ENCODE measurements around the gene CNOT6. TPM values are rescaled to one million over a fixed set of nuclear protein-coding genes. Genes with fewer than 3 reads are reported as not detected.
"Not testable (repeated sequence)": the region's sequence is repeated elsewhere in the genome, so short reads cannot be mapped to it uniquely, and the experiment has no call there.

Gene CNOT6
- polyA plus RNA-seq, 2 donors: 6.8 TPM

DNA sequence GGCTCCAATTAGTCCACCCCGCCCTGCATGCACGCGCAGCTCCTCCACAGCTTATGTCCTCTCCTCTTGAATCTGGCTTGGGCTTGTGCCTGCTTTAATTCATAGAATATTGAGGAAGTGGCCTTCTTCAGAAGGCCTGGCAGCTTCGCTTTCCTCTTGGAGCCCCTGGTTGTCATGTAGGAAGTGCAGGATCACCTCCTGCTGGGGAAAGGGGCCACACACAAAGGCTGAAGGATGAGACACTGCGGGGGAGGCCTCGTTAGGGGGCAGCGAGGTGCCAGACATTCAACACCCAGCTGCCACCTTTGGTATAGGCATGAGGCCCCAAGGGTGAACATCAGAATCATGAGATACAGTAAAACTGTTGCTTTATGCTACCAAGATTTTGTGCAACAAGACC is 2.7 kb upstream of the CNOT6 start:
- H3K36me3 ChIP-seq (ENCODE audit: control insufficient read depth in 2 of 2, insufficient read depth in 2 of 2, low read length in 1 of 2): no peaks in the 10 kb centered on the region
- H3K27me3 ChIP-seq (ENCODE audit: control insufficient read depth in 1 of 2, insufficient read depth in 2 of 2, low read length in 2 of 2): no peaks in the 10 kb centered on the region
- H3K9me3 ChIP-seq (ENCODE audit: control insufficient read depth in 2 of 2, insufficient read depth in 1 of 2, low read depth in 1 of 2, low read length in 1 of 2): no peaks in the 10 kb centered on the region
- H3K4me3 ChIP-seq (ENCODE audit: low read depth in 1 of 2, low read length in 2 of 2): no peak overlapping the region
- 79 to 80% methylated on average over 7 of the region's 7 CpGs for WGBS, 2 donors
- no peak overlapping the region for H3K27ac ChIP-seq (ENCODE audit: low read depth in 2 of 2, low read length in 1 of 2)
- H3K4me1 ChIP-seq (ENCODE audit: control insufficient read depth in 2 of 2, insufficient read depth in 2 of 2, low read length in 1 of 2): no peaks in the 10 kb centered on the region

DNA sequence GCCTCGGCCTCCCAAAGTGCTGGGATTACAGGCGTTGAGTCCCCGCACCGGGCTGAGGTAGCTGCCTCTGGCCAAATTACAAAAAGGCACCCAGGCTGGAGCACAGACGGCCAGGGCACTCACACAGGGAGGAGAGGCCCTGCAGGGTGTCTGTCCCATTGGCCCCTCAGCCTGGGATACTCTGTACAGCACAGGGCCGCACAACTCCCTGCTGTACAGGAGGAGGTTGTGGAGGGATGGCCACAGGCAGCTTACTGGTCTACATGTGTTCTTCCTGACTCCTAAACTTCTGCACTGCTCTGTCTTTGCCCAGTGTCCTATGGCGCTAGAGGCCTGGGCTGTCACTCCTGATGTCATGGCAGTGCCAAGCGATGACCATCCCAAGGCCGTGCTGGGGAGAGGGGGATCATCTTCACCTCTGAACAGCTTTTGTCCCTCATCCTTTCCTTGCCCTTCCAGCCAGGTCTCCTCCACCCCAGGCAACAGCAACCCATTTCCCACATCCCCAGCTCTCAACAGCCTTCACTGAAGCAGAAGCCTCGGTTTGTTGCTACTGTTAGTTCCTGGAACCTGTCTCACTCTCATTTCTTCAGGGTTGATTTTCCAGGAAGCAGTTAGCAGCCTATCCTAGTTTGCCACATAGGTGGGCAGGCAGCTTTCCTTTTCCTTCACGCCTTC is 1.8 kb upstream of the CNOT6 start:
- Histone ChIP-seq H3K9me3 (ENCODE audit: control insufficient read depth in 2 of 2, insufficient read depth in 1 of 2, low read depth in 1 of 2, low read length in 1 of 2) (no peaks in the 10 kb centered on the region), H3K4me1 (ENCODE audit: control insufficient read depth in 2 of 2, insufficient read depth in 2 of 2, low read length in 1 of 2) (no peaks in the 10 kb centered on the region), H3K36me3 (ENCODE audit: control insufficient read depth in 2 of 2, insufficient read depth in 2 of 2, low read length in 1 of 2) (no peaks in the 10 kb centered on the region), H3K27me3 (ENCODE audit: control insufficient read depth in 1 of 2, insufficient read depth in 2 of 2, low read length in 2 of 2) (no peaks in the 10 kb centered on the region), H3K4me3 (ENCODE audit: low read depth in 1 of 2, low read length in 2 of 2) (no peak overlapping the region), H3K27ac (ENCODE audit: low read depth in 2 of 2, low read length in 1 of 2) (no peak overlapping the region)
- WGBS, 2 donors: 94 to 95% methylated on average over 11 of the region's 11 CpGs

DNA sequence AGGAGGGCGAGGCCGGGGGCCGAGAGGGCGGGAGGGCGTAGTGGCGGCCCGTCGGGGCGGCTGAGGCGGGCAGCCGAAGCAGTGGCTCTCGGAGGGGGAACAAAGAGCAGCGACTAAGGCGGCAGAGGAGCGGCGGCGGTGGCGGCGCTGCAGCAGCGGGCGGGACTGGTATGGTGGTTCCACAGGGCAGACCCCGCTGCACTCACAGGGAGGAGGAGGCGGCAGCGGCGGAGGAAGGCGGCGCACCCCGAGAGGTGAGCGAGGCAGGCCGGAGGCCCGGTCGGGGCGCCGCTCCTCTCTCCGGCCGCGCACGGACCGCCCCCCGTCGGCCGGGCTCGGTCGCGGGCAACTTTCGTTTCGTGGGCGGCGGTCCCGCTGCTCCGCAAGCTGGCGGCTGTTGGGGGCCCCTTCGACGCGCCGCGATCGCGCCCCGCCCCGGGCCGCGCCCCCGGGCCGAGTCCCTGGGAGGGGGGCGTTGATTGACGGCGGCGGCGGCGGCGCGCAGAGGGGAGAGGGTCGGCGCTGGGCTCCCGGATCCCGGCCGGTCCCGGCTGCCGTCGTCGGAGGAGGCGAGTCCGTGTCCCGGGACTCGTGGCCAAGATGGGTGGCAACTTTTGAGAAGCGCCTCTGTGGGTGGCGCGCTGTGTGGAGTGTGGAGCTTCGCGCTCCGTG is 467 bp downstream of the CNOT6 start:
- peak overlapping the region; percentile 76 to 94 for H3K4me3 ChIP-seq (ENCODE audit: low read depth in 1 of 2, low read length in 2 of 2)
- 0% methylated on average over 59 to 92 of the region's 92 CpGs for WGBS, 2 donors
- no peaks in the 10 kb centered on the region for H3K36me3 ChIP-seq (ENCODE audit: control insufficient read depth in 2 of 2, insufficient read depth in 2 of 2, low read length in 1 of 2)
- no peaks in the 10 kb centered on the region for H3K9me3 ChIP-seq (ENCODE audit: control insufficient read depth in 2 of 2, insufficient read depth in 1 of 2, low read depth in 1 of 2, low read length in 1 of 2)
- H3K4me1 ChIP-seq (ENCODE audit: control insufficient read depth in 2 of 2, insufficient read depth in 2 of 2, low read length in 1 of 2): no peaks in the 10 kb centered on the region
- peak overlapping the region; percentile 95 to 97 for H3K27ac ChIP-seq (ENCODE audit: low read depth in 2 of 2, low read length in 1 of 2)
- no peaks in the 10 kb centered on the region for H3K27me3 ChIP-seq (ENCODE audit: control insufficient read depth in 1 of 2, insufficient read depth in 2 of 2, low read length in 2 of 2)

DNA sequence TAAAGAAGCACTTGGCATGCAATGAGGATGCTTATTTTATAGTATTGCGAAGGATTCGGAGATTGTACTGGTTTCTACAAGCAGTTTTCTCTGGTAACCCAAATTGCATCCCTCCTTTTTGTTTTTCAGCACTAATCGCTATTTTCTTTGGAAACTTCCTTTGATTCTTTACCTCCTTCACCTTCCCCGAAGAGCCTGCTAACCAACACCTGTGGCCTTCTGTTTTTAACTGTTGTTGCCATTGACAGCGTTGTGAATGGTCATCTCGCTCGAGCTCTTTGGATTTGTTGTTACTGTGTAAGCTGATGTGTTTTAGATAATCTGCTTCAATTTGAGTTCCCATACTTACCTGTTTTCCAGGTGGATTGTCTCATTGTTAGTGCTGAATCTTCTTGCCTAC is 1.1 kb downstream of the CNOT6 start:
- Histone ChIP-seq H3K36me3 (ENCODE audit: control insufficient read depth in 2 of 2, insufficient read depth in 2 of 2, low read length in 1 of 2) (no peaks in the 10 kb centered on the region), H3K4me1 (ENCODE audit: control insufficient read depth in 2 of 2, insufficient read depth in 2 of 2, low read length in 1 of 2) (no peaks in the 10 kb centered on the region), H3K4me3 (ENCODE audit: low read depth in 1 of 2, low read length in 2 of 2) (peak overlapping the region; percentile 76 to 94), H3K27me3 (ENCODE audit: control insufficient read depth in 1 of 2, insufficient read depth in 2 of 2, low read length in 2 of 2) (no peaks in the 10 kb centered on the region), H3K27ac (ENCODE audit: low read depth in 2 of 2, low read length in 1 of 2) (peak overlapping the region in 1 of 2 donors; percentile 97), H3K9me3 (ENCODE audit: control insufficient read depth in 2 of 2, insufficient read depth in 1 of 2, low read depth in 1 of 2, low read length in 1 of 2) (no peaks in the 10 kb centered on the region)
- WGBS, 2 donors: 12% methylated on average over 7 of the region's 7 CpGs

DNA sequence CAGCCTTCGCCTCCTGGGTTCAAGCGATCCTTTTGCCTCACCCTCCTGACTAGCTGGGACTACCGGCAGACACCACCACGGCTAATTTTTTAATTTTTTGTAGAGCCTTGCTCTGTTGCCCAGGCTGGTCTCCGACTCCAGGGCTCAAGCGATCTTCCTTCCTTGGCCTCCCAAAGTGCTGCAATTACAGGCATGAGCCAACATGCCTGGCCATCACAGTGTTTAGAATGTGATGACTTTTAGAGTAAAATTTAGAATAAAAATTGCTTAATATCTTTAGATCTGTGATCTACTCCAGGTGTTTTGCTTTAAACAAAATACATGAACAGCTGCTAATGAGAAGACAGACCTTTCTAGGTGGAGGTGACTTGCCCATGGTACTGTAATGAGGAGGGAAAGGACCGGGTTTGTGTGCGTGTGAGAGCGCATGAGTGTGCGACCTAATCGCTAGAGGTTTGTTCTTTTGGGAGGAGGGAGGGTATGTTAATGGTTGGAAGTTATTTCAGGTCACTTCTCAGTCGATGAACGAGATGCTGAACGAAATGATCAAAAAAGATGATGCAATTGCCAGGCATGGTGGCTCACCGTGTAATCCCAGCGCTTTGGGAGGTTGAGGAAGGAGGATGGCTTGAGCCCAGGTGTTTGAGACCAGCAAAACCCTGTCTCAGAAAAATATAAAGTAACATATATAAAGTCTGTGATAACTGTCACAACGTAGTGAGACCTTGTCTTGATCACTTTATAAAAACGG is 2.0 kb downstream of the CNOT6 start:
- WGBS, 2 donors: 80 to 82% methylated on average over 18 of the region's 18 CpGs
- no peaks in the 10 kb centered on the region for H3K4me1 ChIP-seq (ENCODE audit: control insufficient read depth in 2 of 2, insufficient read depth in 2 of 2, low read length in 1 of 2)
- H3K4me3 ChIP-seq (ENCODE audit: low read depth in 1 of 2, low read length in 2 of 2): peak overlapping the region in 1 of 2 donors; percentile 76
- no peak overlapping the region for H3K27ac ChIP-seq (ENCODE audit: low read depth in 2 of 2, low read length in 1 of 2)
- H3K36me3 ChIP-seq (ENCODE audit: control insufficient read depth in 2 of 2, insufficient read depth in 2 of 2, low read length in 1 of 2): no peaks in the 10 kb centered on the region
- H3K9me3 ChIP-seq (ENCODE audit: control insufficient read depth in 2 of 2, insufficient read depth in 1 of 2, low read depth in 1 of 2, low read length in 1 of 2): no peaks in the 10 kb centered on the region
- H3K27me3 ChIP-seq (ENCODE audit: control insufficient read depth in 1 of 2, insufficient read depth in 2 of 2, low read length in 2 of 2): no peaks in the 10 kb centered on the region

DNA sequence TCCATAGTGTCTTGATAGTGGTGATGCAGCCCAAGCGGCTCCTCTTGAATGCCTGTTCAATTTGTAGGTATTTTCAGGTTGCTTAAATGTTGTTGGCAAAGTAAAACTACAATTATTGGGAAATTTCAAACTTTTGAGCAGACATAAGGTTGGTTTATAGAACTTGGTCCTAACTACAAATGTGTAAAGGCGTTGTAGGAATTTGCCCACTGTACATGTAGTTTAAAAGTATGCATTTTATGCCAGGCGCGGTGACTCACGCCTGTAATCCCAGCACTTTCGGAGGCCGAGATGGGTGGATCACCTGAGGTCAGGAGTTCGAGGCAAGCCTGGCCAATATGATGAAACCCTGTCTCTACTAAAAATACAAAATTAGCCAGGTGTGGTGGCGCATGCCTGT is 2.6 kb downstream of the CNOT6 start:
- H3K4me3 ChIP-seq (ENCODE audit: low read depth in 1 of 2, low read length in 2 of 2); H3K9me3 ChIP-seq (ENCODE audit: control insufficient read depth in 2 of 2, insufficient read depth in 1 of 2, low read depth in 1 of 2, low read length in 1 of 2); H3K27ac ChIP-seq (ENCODE audit: low read depth in 2 of 2, low read length in 1 of 2); H3K27me3 ChIP-seq (ENCODE audit: control insufficient read depth in 1 of 2, insufficient read depth in 2 of 2, low read length in 2 of 2); H3K4me1 ChIP-seq (ENCODE audit: control insufficient read depth in 2 of 2, insufficient read depth in 2 of 2, low read length in 1 of 2); H3K36me3 ChIP-seq (ENCODE audit: control insufficient read depth in 2 of 2, insufficient read depth in 2 of 2, low read length in 1 of 2): not testable (repeated sequence)
- 73 to 79% methylated on average over 9 of the region's 9 CpGs for WGBS, 2 donors

DNA sequence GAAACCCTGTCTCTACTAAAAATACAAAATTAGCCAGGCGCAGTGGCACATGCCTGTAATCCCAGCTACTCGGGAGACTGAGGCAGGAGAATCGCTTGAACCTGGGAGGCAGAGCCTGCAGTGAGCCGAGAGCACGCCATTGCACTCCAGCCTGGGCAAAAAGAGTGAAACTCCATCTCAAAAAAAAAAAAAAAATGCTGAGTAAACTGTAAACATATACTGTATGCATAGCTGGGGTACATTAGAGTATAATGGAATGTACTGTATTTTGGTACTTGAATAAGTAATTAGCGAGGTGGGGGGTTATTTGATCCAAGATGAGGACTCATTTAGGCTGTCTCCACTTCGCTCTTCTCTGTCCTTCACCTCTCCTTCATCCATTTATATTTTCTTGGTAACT is 3.7 kb downstream of the CNOT6 start:
- not testable (repeated sequence) for H3K36me3 ChIP-seq (ENCODE audit: control insufficient read depth in 2 of 2, insufficient read depth in 2 of 2, low read length in 1 of 2); H3K27ac ChIP-seq (ENCODE audit: low read depth in 2 of 2, low read length in 1 of 2); H3K27me3 ChIP-seq (ENCODE audit: control insufficient read depth in 1 of 2, insufficient read depth in 2 of 2, low read length in 2 of 2); H3K4me3 ChIP-seq (ENCODE audit: low read depth in 1 of 2, low read length in 2 of 2); H3K4me1 ChIP-seq (ENCODE audit: control insufficient read depth in 2 of 2, insufficient read depth in 2 of 2, low read length in 1 of 2); H3K9me3 ChIP-seq (ENCODE audit: control insufficient read depth in 2 of 2, insufficient read depth in 1 of 2, low read depth in 1 of 2, low read length in 1 of 2)
- WGBS, 2 donors: 82 to 83% methylated on average over 7 of the region's 7 CpGs

DNA sequence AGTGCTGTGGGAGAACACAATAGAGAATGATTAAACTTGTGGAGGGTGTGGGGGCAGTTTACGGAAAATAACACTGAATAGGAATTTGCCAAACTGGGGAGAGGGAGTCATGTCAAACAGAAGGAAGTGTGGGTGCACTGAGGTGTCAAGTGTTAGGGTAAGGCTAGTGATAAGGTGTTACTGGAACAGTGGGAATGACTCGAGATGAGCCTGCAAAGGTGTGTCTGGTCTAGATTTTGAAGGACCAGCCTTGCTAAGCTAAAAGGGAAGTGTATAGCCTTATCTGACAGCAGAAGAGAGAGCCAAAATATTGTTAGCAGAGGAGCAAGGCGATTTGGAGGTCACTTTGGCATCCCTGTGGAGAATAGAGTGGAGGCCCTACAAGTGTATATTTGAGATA is 4.2 kb downstream of the CNOT6 start:
- 85 to 90% methylated on average over 3 of the region's 3 CpGs for WGBS, 2 donors
- Histone ChIP-seq H3K36me3 (ENCODE audit: control insufficient read depth in 2 of 2, insufficient read depth in 2 of 2, low read length in 1 of 2) (no peaks in the 10 kb centered on the region), H3K4me3 (ENCODE audit: low read depth in 1 of 2, low read length in 2 of 2) (no peak overlapping the region), H3K27ac (ENCODE audit: low read depth in 2 of 2, low read length in 1 of 2) (no peak overlapping the region), H3K27me3 (ENCODE audit: control insufficient read depth in 1 of 2, insufficient read depth in 2 of 2, low read length in 2 of 2) (no peaks in the 10 kb centered on the region), H3K9me3 (ENCODE audit: control insufficient read depth in 2 of 2, insufficient read depth in 1 of 2, low read depth in 1 of 2, low read length in 1 of 2) (no peaks in the 10 kb centered on the region), H3K4me1 (ENCODE audit: control insufficient read depth in 2 of 2, insufficient read depth in 2 of 2, low read length in 1 of 2) (no peaks in the 10 kb centered on the region)

DNA sequence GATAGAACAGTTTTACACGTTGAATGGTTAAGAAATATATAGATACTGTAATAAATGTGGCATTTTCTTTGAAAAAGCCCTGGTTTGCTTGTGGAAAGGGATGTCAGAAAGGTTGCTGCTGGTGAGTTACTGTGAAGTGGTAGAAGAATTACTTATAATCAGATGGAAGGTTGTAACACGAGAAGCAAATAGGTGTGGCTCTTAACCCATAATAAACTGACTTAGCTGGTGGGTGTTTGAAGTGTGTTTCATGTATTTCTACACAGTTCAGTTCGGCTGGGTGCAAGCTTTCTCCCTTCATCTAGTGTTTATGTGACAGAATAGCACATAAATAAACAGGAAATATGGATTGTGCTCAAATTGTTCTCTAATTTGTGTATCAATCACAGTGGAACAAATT is 5.5 kb downstream of the CNOT6 start:
- Histone ChIP-seq H3K4me1 (ENCODE audit: control insufficient read depth in 2 of 2, insufficient read depth in 2 of 2, low read length in 1 of 2) (no peaks in the 10 kb centered on the region), H3K4me3 (ENCODE audit: low read depth in 1 of 2, low read length in 2 of 2) (no peak overlapping the region), H3K27me3 (ENCODE audit: control insufficient read depth in 1 of 2, insufficient read depth in 2 of 2, low read length in 2 of 2) (no peaks in the 10 kb centered on the region), H3K27ac (ENCODE audit: low read depth in 2 of 2, low read length in 1 of 2) (no peak overlapping the region), H3K9me3 (ENCODE audit: control insufficient read depth in 2 of 2, insufficient read depth in 1 of 2, low read depth in 1 of 2, low read length in 1 of 2) (no peaks in the 10 kb centered on the region), H3K36me3 (ENCODE audit: control insufficient read depth in 2 of 2, insufficient read depth in 2 of 2, low read length in 1 of 2) (no peaks in the 10 kb centered on the region)
- 42 to 45% methylated on average over 3 of the region's 3 CpGs for WGBS, 2 donors
